GM12874 (cell line): ENCODE results near the gene PIF1.
A peak's percentile ranks its signal among the peaks of the same experiment; 100 is the strongest.

Experiments used
- CTCF ChIP-seq: IDR thresholded peaks from 2 replicates; pipeline ENCODE4 v1.5.1; 2011; ENCODE audit warnings: low read depth, mild to moderate bottlenecking, control low read depth, low read length, moderate library complexity; ENCODE audit not compliant: insufficient read depth

Gene PIF1

GRCh38 chr15:64816452-64816851, 9.0 kb downstream of the PIF1 start:
- TF ChIP-seq CTCF = no peak

- no peak for TF ChIP-seq CTCF
Observed at GRCh38 chr15:64813075-64813474, 12.4 kb downstream of the PIF1 start.

- TF ChIP-seq CTCF = 0 out of 2 replicates have a peak, but pooled peaks have one; percentile 1
Observed at GRCh38 chr15:64810497-64811326, 14.7 kb downstream of the PIF1 start.

GRCh38 chr15:64809649-64810496, 15.6 kb downstream of the PIF1 start:
- peak; percentile 92 for TF ChIP-seq CTCF

- no peak for TF ChIP-seq CTCF
Observed at GRCh38 chr15:64808785-64809453, 16.5 kb downstream of the PIF1 start.

GRCh38 chr15:64807751-64808222, 17.7 kb downstream of the PIF1 start:
- TF ChIP-seq CTCF = no peak
